ENCODE data around the gene LGMN. TPM values are rescaled to one million over a fixed set of nuclear protein-coding genes. Genes with fewer than 3 reads are reported as not detected.

LGMN gene
- total RNA-seq, 4 donors from 2014 or later, result 61.8 to 77.3 (median 72.6) TPM

- Histone ChIP-seq H3K4me1 (no peaks in the 10 kb centered on the region), H3K36me3 (peaks cover 0 to 71% (median 0%) of the 10 kb centered on the region in 3 donors), H3K4me3 (no peak overlapping the region), H3K9me3 (no peaks in the 10 kb centered on the region), H3K27me3 (no peaks in the 10 kb centered on the region), H3K27ac (peak overlapping the region in 1 of 4 donors; percentile 17)
- TF ChIP-seq POLR2A (IDR thresholded peaks at IDR 0.05), result no peak
- peak; percentile 41 to 43 for TF ChIP-seq EP300 (IDR thresholded peaks at IDR 0.05)
- no peak for DNase-seq (ENCODE audit: low spot score in 2 of 2)
- 92 to 93% methylated on average over 7 of the region's 7 CpGs for WGBS, 2 donors
These were observed 36.3 kb downstream of the LGMN start for GRCh38 chr14:92711976-92712653.

- H3K4me3 ChIP-seq, result no peak overlapping the region
- H3K4me1 ChIP-seq, result peaks cover 0 to 1% (median 0%) of the 10 kb centered on the region in 4 donors
- H3K27ac ChIP-seq, result no peak overlapping the region
- H3K9me3 ChIP-seq, result no peaks in the 10 kb centered on the region
- WGBS, 2 donors, result 94 to 95% methylated on average over 5 of the region's 5 CpGs
- TF ChIP-seq EP300 (IDR thresholded peaks at IDR 0.05), result no peak
- H3K27me3 ChIP-seq, result no peaks in the 10 kb centered on the region
- DNase-seq (ENCODE audit: low spot score in 2 of 2), result no peak
- H3K36me3 ChIP-seq, result peaks cover 0 to 82% (median 0%) of the 10 kb centered on the region in 3 donors
These were observed 38.5 kb downstream of the LGMN start for GRCh38 chr14:92710001-92710341.

- WGBS, 2 donors, result 79 to 84% methylated on average over 13 of the region's 13 CpGs
- Histone ChIP-seq H3K9me3 (no peaks in the 10 kb centered on the region), H3K27me3 (no peaks in the 10 kb centered on the region), H3K36me3 (peaks cover 0 to 87% (median 0%) of the 10 kb centered on the region in 3 donors), H3K27ac (no peak overlapping the region), H3K4me1 (peaks cover 0 to 3% (median 0%) of the 10 kb centered on the region in 4 donors), H3K4me3 (no peak overlapping the region)
- DNase-seq (ENCODE audit: low spot score in 2 of 2), result no peak
- TF ChIP-seq EP300 (IDR thresholded peaks at IDR 0.05) (no peak), POLR2A (IDR thresholded peaks at IDR 0.05) (no peak), CTCF (IDR thresholded peaks at IDR 0.05) (no peak)
These were observed 39.0 kb downstream of the LGMN start for GRCh38 chr14:92709340-92710000.

- H3K4me1 ChIP-seq, result peaks cover 0 to 6% (median 2%) of the 10 kb centered on the region in 4 donors
- no peak overlapping the region for H3K4me3 ChIP-seq
- WGBS, 2 donors, result 90 to 94% methylated on average over 11 to 13 of the region's 15 CpGs
- no peak overlapping the region for H3K27ac ChIP-seq
- TF ChIP-seq POLR2A (IDR thresholded peaks at IDR 0.05) (no peak), EP300 (IDR thresholded peaks at IDR 0.05) (no peak), CTCF (IDR thresholded peaks at IDR 0.05) (no peak)
- H3K27me3 ChIP-seq, result no peaks in the 10 kb centered on the region
- H3K36me3 ChIP-seq, result peaks cover 0 to 81% (median 0%) of the 10 kb centered on the region in 3 donors
- H3K9me3 ChIP-seq, result no peaks in the 10 kb centered on the region
- DNase-seq (ENCODE audit: low spot score in 2 of 2), result no peak
These were observed 42.0 kb downstream of the LGMN start for GRCh38 chr14:92706386-92706785.

- 83 to 89% methylated on average over 11 of the region's 11 CpGs for WGBS, 2 donors
- Histone ChIP-seq H3K4me3 (no peak overlapping the region), H3K36me3 (peaks cover 0 to 65% (median 0%) of the 10 kb centered on the region in 3 donors), H3K27me3 (no peaks in the 10 kb centered on the region), H3K4me1 (peaks cover 0 to 7% (median 2%) of the 10 kb centered on the region in 4 donors), H3K27ac (peak overlapping the region in 3 of 4 donors; percentile 26 to 42 (median 36)), H3K9me3 (no peaks in the 10 kb centered on the region)
- no peak for DNase-seq (ENCODE audit: low spot score in 2 of 2)
- TF ChIP-seq POLR2A (IDR thresholded peaks at IDR 0.05) (no peak), CTCF (IDR thresholded peaks at IDR 0.05) (no peak), EP300 (IDR thresholded peaks at IDR 0.05) (no peak)
These were observed 43.6 kb downstream of the LGMN start for GRCh38 chr14:92704821-92705220.

All from tibial nerve (tissue), 4 donors.